HG02798 (cell line): Measurements from ENCODE around the gene EHBP1.
"Not testable (repeated sequence)": the region's sequence is repeated elsewhere in the genome, so short reads cannot be mapped to it uniquely, and the experiment has no call there.

Experiments
- ATAC-seq: cut with Tn5 transposase; IDR thresholded peaks from one replicate; pipeline ENCODE4 v1.9.1; 2021; ENCODE audit warnings: mild to moderate bottlenecking; ENCODE audit not compliant: unreplicated experiment, poor library complexity

EHBP1 gene

GRCh38 chr2:62998949-62999348 is 293.4 kb downstream of the EHBP1 start:
- ATAC-seq = no peak

- no peak for ATAC-seq
Measured at GRCh38 chr2:62999905-63000304, 294.4 kb downstream of the EHBP1 start.

- no peak for ATAC-seq
Measured at GRCh38 chr2:63000801-63001200, 295.3 kb downstream of the EHBP1 start.

DNA sequence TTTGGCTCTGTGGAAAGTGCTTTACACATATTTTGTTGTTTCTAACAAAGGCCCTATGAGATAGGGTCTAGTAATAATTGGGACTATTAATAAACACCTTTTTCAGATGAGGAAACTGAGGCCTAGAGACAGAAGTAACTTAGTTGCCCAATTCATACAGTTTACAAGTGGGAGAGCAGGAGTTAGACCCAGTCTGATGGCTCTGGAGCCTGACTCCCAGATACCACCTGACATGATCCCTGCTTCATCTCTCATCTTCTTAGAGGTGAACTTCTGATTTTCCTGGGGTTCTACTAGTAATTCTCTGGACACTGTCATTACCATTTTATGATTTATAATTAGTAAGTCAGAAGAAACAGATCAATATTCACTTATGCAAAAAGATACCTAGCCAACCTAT is 296.1 kb downstream of the EHBP1 start:
- no peak for ATAC-seq

DNA sequence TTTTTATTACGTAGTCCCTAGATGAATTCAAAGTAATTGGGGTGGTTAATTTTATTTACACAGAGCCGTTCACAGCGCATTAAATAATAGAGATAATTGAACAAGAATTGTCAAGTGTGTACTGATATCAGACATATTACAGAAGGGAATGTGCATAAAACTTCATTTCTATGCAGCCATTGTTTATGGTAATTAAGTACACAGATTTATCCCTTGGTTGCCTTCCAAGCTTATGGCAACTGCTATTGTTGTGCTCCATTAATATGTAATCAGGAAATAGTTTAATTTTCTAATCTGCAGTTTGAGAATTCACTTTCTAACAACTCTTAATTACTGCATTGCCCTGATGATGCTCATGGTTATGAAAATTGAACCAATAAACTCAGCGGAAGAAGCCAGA is 297.8 kb downstream of the EHBP1 start:
- no peak for ATAC-seq

- no peak for ATAC-seq
Measured at GRCh38 chr2:63007813-63008458, 302.4 kb downstream of the EHBP1 start.

DNA sequence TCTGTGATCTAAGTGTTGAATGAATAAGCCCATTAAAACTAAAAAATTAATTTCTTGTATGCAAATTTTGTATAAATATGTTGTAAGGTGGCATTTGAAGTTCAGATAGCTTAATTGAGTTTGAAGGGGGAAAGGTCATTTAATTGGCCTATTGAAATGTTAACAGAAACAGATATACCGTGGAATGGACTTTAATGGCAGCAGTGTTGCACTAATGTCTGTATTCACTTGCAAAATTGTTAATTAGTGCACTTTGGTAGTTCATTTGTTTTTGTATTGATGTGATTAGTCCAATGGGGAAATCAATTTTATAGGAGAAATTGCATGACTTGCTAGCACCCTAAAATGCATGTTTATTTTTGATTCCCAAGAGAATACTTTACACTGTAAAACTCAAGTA is 303.3 kb downstream of the EHBP1 start:
- ATAC-seq = no peak

DNA sequence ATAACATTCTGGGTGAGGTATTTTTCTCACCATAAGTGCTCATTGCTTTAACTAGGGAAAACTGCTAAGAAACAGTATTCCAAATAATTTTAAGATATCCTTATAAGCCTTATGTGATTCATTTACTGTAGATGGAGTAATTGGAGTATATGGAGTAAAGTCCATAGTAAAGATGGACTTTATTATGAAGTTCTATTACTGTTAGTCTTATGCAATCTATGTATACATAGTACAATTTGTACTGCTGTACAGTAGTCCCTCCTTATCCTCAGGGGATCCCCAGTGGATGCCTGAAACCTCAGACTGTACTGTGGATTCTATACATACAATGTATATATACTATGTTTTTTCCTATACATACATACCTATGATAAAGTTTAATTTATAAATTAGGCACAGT is 304.0 kb downstream of the EHBP1 start:
- no peak for ATAC-seq

DNA sequence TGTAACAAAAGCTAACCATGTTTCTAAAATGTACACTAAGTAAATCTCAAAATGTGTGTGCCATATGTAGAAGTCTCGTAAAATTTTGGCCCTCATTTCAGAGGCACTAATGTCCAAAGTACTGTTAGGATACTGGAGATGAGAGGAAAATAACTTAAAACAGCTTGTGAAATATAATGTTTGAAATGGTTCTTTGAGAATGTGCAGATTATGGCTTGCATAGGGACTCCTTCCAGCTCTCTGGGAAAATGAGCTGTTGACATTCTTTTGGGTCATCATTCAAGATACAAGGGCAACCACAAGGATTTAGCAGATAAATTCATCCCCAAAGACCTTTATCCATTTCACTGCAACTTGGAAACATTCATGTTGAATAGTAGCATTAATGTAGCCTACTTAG is 307.0 kb downstream of the EHBP1 start:
- ATAC-seq = no peak

GRCh38 chr2:63013438-63013837 is 307.9 kb downstream of the EHBP1 start:
- no peak for ATAC-seq

DNA sequence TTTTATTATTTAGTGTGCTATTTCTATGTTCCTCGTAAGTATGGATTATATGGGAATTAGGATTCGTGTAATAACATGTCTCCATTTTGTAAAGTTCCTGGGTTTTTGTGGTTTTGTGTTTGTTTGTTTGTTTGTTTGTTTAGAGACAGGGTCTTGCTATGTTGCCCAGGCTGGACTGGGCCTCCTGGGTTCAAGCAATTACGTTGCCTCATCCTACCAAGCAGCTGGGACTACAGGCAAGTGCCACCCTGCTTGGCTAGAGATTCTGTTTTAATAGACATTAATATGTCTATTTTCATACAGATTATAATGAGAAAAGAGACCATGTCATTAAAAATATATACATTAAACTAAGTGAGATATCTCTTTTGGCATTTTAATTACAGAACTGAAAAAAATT is 309.9 kb downstream of the EHBP1 start:
- ATAC-seq = no peak

DNA sequence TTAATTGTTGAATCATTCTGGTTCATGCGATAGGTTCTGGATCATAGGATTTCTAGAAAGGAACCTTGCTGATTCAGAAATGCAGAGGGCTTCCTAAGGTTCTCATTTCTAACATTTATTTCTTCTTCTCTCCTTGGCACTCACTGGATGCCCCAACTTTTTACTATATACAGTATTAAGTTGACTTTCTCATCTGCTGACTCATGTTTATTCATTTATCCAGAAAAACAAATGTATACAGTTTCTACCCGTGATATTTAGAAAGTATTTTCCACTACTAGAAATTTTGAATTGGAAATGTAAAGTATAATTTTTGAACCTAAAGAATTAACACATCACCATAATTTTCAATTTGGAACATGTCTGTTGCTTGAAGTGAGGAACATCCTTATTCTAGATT is 312.9 kb downstream of the EHBP1 start:
- ATAC-seq = no peak

DNA sequence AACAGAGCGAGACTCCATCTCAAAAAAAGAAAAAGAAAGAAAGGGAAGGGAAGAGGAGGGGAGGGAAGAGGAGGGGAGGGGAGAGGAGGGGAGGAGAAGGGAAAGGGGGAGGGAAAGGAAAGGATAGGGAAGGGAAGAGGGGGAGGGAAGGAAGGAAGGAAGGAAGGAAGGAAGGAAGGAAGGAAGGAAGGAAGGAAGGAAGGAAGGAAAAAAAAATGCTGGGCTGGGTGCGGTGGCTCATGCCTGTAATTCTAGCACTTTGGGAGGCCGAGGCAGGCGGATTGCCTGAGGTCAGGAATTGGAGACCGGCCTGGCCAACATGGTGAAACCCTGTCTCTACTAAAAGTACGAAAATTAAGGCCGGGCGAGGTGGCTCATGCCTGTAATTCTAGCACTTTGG is 314.2 kb downstream of the EHBP1 start:
- ATAC-seq = not testable (repeated sequence)

DNA sequence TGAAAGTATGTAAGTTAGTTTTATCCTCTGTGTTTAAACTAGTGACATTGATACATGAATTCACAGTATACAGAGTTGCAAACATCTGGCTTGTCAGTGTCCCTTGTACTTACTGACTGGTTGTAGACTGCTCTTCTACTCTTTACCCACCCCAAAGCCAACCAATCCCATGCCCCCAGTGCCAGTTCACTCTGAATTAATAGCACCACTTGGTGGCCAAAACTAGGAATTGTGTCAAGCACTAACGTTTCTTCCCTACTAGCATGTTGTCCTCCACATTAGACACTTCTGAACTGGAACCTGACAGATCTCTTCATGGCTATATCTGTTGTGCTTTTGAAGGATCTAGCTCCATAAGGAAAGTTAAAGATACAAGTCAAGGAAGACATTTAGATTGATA is 317.9 kb downstream of the EHBP1 start:
- no peak for ATAC-seq

DNA sequence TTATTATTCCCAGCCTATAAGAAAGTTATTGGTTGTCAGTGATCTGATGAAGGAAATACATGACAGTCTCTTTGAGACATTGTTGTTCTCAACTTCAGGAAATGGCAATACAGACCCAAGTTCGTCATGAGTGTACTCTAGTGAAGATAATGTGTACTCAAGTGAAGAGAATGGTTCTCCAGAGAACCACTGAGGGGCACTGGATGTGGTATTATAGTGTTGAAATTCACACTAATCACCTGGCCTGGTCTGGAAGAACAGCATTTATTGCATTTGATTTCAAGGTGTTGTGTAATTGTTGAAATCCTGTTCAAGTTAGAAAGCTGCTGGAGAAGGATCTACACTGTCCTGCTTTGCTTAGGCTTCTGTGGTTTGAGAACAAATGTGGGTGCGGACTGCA is 321.7 kb downstream of the EHBP1 start:
- no peak for ATAC-seq

- ATAC-seq = no peak
Measured at GRCh38 chr2:63029058-63029457, 323.5 kb downstream of the EHBP1 start.

DNA sequence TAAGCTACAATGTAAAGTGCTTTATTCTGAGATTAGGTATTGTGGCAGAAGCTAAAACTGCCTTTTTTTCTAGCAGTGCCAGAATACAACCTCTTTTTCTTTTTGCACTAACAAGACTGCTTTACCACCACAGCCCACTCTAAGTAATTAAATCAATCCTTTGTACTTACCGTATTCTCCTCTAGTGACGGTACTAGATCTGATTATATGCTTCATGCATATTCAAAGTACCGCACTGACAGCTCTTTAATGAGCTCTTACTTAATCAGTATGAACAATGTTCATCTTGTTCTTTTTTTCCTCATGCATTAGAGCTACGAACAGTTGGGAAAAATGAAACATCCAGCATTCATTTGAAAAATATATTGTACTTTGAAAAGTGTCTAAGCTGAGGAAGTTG is 329.0 kb downstream of the EHBP1 start:
- ATAC-seq = no peak

GRCh38 chr2:63035169-63035568 is 329.7 kb downstream of the EHBP1 start:
- ATAC-seq = no peak

DNA sequence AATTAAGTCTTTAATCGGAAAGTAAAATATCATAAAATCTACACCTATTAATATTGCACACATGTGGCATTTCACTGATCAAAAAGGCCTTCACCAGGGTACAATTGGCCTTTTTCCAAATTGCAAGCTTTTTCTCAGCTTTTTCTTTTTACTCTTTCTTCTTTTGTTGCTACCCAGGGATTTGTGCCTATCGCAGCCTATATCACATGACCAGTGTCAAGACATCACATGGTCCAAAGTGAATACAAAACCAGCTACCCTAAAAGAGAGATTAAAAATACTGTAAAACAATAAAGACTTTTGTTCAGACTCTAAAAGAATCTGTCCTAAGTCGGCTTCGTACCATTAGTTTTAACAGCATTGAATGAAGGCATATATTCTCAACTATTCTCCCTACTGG is 330.1 kb downstream of the EHBP1 start:
- ATAC-seq = no peak

GRCh38 chr2:63038034-63038433 is 332.5 kb downstream of the EHBP1 start:
- no peak for ATAC-seq

DNA sequence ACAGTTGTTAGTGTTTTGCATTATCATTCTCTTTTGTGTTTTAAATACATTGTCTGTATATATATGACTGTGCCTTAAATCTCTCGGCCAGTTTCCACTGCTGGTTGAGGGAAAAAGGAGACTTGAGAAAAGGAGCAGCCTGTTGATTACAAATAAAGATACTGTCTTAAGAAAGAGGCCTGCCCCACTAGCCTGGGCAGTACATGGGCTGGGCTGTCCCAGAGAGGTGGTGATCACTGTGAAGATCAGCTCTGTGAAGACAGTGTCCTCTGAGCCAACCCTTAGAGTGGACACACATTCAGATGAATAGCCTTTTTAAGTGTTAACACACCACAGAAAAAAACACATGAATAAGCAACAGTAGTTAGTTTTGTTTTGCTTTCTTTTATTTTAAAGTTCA is 335.1 kb downstream of the EHBP1 start:
- no peak for ATAC-seq

DNA sequence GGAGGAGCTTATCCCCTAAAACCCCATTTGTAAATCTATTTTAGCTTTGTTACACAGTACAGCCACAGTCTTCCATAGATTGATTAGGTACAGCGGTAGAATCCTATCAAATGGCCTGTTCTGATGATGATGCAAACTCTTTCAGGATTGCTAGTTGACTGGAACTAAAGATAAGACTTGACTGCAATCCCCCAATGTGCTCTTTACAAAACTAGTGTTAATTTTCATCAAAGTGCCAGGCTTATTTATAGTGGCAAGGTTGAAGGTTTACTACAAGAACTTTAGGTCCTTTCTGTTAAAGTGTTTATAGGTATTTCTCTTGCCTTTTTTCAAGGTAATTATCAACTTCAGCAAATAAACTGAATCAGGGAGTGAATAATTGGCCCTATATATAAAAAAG is 336.1 kb downstream of the EHBP1 start:
- ATAC-seq = no peak
